Superior temporal gyrus (tissue), 1 donor: ENCODE data around the gene SERP2.
"Not testable (repeated sequence)": the region's sequence is repeated elsewhere in the genome, so short reads cannot be mapped to it uniquely, and the experiment has no call there.

Experiments
- DNase-seq: peaks from one replicate; pipeline ENCODE4 v3.0.0-alpha.2; 2016; ENCODE audit errors: extremely low spot score

The SERP2 gene

GRCh38 chr13:44373601-44374347 is at the start of gene SERP2:
Gene SERP2 (plus strand): TSS chr13:44373824. CDS start chr13:44374026, 202 bp downstream.
- no peak for DNase-seq

GRCh38 chr13:44326961-44327360 is 46.7 kb upstream of the SERP2 start:
- no peak for DNase-seq

- DNase-seq = not testable (repeated sequence)
Observed at GRCh38 chr13:44329041-44329440, 44.6 kb upstream of the SERP2 start.

- no peak for DNase-seq
Observed at GRCh38 chr13:44329909-44330545, 43.6 kb upstream of the SERP2 start.

DNA sequence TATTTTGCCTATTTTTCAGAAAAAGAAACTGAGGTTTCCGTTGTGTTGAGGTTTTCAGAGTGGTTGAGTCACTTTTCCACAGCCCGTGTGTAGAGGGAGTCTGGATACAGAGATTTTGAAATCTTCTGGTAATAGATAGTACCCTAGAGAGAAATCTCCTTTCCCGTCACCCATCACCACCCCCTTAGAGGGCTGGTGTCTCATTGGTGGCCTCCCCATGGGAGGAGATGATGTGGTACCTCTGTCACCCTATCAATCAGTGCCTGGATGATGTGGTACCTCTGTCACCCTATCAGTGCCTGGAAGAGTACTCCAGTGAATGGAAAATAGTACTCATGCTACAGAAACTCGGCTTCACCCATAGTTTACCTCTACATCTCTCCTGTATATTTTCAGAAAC is 42.2 kb upstream of the SERP2 start:
- no peak for DNase-seq

DNA sequence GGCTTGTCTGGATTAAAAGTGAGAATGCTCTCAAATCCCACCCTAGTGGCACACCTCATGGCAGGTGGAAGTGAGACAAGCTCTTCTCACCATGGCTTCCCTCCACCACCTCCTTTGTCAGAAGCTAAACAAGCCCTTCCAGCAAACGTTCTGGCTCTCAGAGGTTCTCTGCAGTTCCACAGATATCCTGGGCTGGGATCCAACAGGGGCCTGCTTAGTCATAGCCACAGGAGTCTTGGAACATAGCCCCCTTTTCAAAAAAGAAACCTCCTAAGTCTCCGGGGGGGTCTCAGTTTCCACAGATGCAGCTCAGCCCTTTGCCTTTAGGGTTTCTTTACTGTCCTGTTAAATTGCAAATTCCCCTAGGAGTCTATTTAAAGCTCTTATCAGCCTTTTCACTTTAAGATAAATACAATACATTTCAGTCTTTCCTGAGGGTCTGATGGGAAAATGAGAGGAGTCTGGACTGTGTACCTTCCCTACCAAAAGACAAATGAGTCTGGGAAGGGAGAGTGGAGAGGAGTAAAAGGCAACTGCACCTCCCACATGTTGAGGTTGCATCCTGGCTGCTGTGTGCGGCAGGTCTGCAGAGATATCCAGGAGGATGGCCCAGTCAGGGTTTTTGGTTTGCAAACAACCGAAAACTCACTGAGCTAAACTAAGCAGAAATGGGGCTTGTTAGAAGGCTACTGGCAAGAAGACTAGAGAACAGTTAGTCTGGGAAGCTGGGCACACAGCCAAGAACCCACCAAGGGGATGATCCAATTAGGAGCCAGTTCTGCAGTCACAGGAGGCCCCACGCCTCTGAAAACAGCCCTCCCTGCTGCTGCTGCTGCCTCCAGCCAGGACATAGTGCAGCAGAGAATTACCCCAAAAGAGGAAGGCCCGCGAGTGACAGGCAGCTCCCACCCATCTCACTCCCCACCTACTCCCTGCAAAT is 41.4 kb upstream of the SERP2 start:
- DNase-seq = peak; percentile 67

DNA sequence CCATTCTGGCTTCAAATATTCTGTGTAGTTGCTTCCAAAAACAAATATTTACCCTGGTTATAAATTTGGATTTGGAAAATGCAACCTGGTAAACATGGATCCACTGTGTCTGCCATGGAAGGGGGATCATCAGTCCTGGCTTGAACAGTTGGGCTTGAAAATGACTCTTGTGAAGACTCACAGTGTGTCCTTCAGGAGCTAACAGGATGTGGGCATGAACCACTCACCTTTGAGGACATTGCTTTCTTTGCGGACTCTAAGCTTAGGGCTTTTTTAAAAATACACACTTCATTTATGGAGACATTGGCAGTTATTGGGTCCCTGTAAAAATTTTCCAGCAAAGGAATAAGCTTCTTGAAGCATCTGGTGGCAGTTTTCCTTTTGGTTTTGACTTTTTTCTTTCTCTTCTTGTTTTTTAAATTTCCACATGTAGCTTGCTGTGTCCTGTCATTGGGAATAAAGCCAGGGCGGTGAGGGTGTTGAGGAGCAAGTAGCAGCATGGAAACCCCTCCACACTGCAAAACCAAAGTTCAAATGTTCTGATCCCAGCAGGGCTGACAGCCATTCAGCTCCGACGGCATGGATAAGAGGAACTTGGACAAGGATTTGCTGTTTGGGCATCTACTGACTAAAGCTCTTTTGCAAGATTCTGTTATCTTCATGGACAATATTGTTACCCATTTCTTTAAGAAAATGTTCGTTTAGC is 39.5 kb upstream of the SERP2 start:
- DNase-seq = no peak

DNA sequence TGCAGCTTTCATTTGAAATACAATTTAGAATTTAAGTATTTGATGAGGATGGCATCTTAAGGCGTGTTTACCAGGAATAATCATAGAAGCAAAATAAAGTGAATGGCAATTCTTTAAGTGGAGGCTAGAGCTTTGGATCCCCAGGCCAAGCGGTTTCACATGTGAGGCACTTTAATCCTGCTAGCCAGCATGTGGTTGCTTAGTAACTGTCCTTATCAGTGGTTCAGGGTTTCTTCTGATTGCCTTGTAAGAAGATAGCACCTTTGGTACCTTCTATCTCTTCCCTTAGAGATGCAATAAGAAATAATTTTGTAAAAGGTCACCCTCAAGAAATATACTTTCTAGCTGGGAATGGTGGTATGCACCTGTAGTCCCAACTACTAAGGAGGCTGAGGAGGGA is 38.9 kb upstream of the SERP2 start:
- no peak for DNase-seq

DNA sequence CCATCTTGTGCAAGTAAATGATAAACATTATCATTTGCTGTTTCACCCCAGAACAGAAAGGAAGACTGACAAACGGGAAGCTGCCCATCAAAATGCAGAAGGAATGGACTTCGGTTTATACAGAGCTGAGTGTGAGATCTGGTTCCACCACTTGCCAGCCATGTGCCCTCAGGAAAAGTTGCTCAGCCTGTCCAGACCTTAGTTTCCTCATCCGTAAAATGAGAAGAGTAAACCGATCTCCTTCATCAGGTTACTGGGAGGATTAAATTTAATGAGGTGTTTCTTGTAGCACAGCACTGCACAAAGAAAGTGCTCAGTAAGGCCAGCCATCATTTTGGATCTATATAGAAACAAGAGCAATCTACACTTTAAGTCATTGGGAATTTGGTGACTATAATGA is 36.7 kb upstream of the SERP2 start:
- no peak for DNase-seq

- DNase-seq = no peak
Observed at GRCh38 chr13:44337581-44337980, 36.0 kb upstream of the SERP2 start.

GRCh38 chr13:44340508-44340907 is 33.1 kb upstream of the SERP2 start:
- no peak for DNase-seq

DNA sequence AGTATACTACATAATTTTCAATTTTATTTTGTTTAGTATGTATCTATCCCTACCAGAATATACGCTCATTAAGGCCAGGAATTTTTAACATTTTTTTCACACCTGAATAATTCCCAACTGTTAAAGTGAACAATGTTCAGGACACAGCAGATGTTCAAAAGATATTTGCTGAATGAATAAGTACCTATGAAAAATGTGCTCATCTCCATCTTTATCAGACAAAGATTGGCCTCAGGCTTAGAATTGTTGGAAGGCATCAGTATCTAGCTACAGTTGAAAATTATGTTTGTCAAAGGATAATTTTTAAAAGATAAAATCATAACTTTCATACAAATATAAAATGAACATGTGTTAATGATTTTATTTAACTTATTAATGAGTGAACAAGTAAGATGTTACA is 30.9 kb upstream of the SERP2 start:
- no peak for DNase-seq

GRCh38 chr13:44346534-44346933 is 27.1 kb upstream of the SERP2 start:
- DNase-seq = no peak

DNA sequence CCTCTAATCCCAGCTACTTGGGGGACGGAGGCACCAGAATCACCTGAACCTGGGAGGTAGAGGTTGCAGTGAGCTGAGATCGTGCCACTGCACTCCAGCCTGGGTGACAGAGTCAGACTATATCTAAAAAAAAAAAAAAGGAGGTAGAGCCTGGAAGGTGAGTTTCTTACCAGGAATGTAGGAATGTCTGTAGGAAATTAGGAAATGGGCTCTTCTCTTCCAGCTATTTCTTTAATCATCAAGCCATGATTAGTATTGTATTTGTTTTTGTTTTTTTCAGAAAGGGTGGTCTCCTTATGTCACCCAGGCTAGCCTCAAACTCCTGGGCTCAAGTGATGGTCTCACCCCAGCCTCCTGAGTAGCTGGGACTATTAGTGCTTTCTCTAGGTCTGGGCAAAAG is 26.3 kb upstream of the SERP2 start:
- DNase-seq = no peak

GRCh38 chr13:44347949-44348348 is 25.7 kb upstream of the SERP2 start:
- DNase-seq = no peak

DNA sequence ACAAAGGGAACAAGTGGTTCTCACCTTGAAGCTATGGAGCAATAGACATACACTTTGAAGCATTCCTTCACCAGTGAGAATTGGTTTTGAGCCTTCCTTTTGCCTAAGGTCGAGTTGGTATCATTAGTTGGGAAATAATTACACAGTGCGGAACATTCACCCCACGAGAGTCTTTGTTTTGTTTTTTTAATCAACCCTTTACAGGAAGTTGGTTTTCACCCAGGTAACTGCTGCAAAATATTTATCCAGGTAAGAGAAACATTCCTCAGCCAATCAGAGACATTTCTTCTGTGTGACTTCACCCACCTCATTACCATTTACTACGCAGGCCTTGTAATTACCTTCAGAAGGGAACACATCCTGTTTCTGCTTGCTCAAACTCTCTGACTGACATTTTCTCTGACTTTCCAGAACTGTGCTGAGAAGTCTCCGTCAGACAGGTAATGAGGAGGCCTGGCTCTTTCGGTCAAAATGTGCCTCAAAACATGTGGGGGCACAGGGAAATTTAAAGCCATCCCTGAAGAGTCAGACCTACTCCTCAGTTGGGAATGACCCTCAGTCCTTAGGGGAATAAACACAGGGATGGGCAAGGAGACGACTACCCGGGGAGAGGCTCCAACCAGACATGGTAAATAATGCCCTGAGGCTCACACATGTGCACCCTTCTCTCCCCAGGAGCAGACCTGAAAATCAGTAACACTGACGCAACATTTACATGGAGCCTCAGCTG is 22.7 kb upstream of the SERP2 start:
- no peak for DNase-seq

DNA sequence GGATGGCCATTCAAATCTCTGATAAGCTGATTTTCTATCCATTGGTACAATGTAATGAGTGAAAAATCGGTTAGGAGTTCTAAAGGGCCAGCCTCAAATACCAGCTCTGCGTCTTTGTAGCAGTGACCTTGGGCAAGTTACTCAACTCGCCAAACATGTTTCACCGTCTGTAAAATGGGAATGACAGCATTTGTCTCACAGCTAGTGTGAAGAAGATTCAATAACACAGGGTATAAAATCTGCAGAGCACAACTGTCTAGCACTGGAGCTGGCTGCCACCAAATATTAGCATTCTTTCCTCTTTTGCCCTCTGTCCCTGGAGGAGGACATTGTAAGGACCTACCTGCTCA is 22.1 kb upstream of the SERP2 start:
- no peak for DNase-seq

- DNase-seq = no peak
Observed at GRCh38 chr13:44352202-44352601, 21.4 kb upstream of the SERP2 start.

GRCh38 chr13:44352671-44353070 is 21.0 kb upstream of the SERP2 start:
- no peak for DNase-seq

GRCh38 chr13:44354331-44354730 is 19.3 kb upstream of the SERP2 start:
- DNase-seq = no peak

- no peak for DNase-seq
Observed at GRCh38 chr13:44354884-44355283, 18.7 kb upstream of the SERP2 start.
